Measurements from ENCODE around the gene SLC12A9. TPM values are rescaled to one million over a fixed set of nuclear protein-coding genes. Genes with fewer than 3 reads are reported as not detected.
A peak's percentile ranks its signal among the peaks of the same experiment; 100 is the strongest.

The SLC12A9 gene
- total and polyA plus RNA-seq, 4 experiments from 2014 or later: 7.0 to 64.6 (median 36.4) TPM

- no peaks in the 10 kb centered on the region for H3K36me3 Mint-ChIP-seq
- Histone ChIP-seq H3K9me3 (ENCODE audit: control insufficient read depth in 1 of 2, low read length in 2 of 2) (no peaks in the 10 kb centered on the region), H3K27me3 (ENCODE audit: insufficient read depth, low read length) (no peaks in the 10 kb centered on the region), H3K27ac (ENCODE audit: low read depth, low read length) (no peak overlapping the region), H3K4me1 (ENCODE audit: insufficient read depth, low read length) (peaks cover 9% of the 10 kb centered on the region), H3K36me3 (ENCODE audit: insufficient read depth, low read length) (no peaks in the 10 kb centered on the region), H3K4me3 (ENCODE audit: low read length in 2 of 2) (no peak overlapping the region)
- no peak for DNase-seq
- H3K4me1 Mint-ChIP-seq: peaks cover 2 to 21% (median 7%) of the 10 kb centered on the region in 4 donors
- POLR2A ChIA-PET (ENCODE audit: partially characterized antibody): interaction anchor here (1.3 kb wide), 1 partner anchor 16 kb away, joined by 3 read pairs; the partner anchor contains the start of gene SLC12A9
- peak overlapping the region in 4 of 7 donors; percentile 36 to 89 (median 53) for H3K27ac Mint-ChIP-seq
- H3K27me3 Mint-ChIP-seq: peaks cover 0 to 4% of the 10 kb centered on the region in 2 donors
- intact Hi-C loops (cut with micrococcal nuclease): loop anchor here (5.0 kb wide), 1 partner anchor 51 kb away; the partner anchor contains the start of gene UFSP1
- peak overlapping the region in 5 of 8 donors; percentile 44 to 76 (median 63) for H3K4me3 Mint-ChIP-seq
- peaks cover 0 to 2% (median 0%) of the 10 kb centered on the region in 8 donors for H3K9me3 Mint-ChIP-seq
- CTCF ChIA-PET (ENCODE audit: partially characterized antibody): no interaction called here
Observed at GRCh38 chr7:100835903-100836811, 16.4 kb upstream of the SLC12A9 start.

GRCh38 chr7:100836812-100837098 lies 15.8 kb upstream of the SLC12A9 start:
- Histone ChIP-seq H3K27me3 (ENCODE audit: insufficient read depth, low read length) (no peaks in the 10 kb centered on the region), H3K4me3 (ENCODE audit: low read length in 2 of 2) (peak overlapping the region in 1 of 2 donors; percentile 51), H3K36me3 (ENCODE audit: insufficient read depth, low read length) (no peaks in the 10 kb centered on the region), H3K4me1 (ENCODE audit: insufficient read depth, low read length) (peaks cover 9% of the 10 kb centered on the region), H3K27ac (ENCODE audit: low read depth, low read length) (peak overlapping the region; percentile 37), H3K9me3 (ENCODE audit: control insufficient read depth in 1 of 2, low read length in 2 of 2) (no peaks in the 10 kb centered on the region)
- peak overlapping the region in 3 of 7 donors; percentile 78 to 91 (median 88) for H3K27ac Mint-ChIP-seq
- peak overlapping the region; percentile 75 to 90 (median 85) for H3K4me3 Mint-ChIP-seq
- DNase-seq: no peak
- ChIA-PET CTCF (ENCODE audit: partially characterized antibody) (no interaction called here), POLR2A (ENCODE audit: partially characterized antibody) (no interaction called here)
- peaks cover 0 to under 1% (median 0%) of the 10 kb centered on the region in 8 donors for H3K9me3 Mint-ChIP-seq
- H3K27me3 Mint-ChIP-seq: peaks cover 0 to 2% of the 10 kb centered on the region in 2 donors
- no peaks in the 10 kb centered on the region for H3K36me3 Mint-ChIP-seq
- peaks cover 2 to 21% (median 7%) of the 10 kb centered on the region in 4 donors for H3K4me1 Mint-ChIP-seq
- intact Hi-C loops (cut with micrococcal nuclease): loop anchor here (1.0 to 5.0 kb wide), 3 partner anchors 16 to 130 kb away; partner anchors contain the start of genes POP7, SLC12A9 and UFSP1

DNA sequence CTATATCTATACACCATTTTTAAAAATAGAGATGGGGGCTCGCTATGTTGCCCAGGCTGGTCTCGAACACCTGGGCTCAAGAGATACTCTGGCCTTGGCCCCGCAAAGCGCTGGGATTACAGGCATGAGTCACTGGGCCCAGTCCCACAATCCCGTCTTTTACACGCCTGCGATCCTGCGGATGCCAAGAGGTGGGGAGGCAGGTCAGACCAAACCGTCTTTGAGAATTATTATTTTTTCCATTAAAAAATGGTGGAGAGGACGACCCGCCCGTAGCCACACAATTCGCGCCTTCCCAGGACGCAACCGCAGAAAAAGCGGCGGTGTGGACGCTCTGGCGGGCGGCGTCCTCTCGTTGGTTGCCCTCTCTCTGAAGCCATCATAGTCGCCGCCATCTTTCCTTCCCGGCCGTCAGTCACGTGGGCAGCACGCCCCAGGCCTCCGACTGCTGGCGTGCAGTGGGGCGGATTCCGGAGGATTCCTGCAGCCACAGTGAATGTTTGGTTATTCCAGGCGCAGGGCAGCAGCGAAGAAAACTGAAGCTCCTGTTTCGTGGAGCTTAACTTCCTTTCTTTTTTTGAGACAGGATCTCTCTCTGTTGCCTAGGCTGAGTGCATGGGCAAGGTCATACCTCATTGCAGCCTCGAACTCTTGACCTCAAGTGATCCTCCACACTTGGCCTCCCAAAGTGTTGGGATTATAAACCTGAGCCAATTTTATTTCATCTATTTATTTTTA lies 15.2 kb upstream of the SLC12A9 start:
- CTCF ChIA-PET (ENCODE audit: partially characterized antibody): interaction anchor here (0.6 to 1.0 kb wide), 4 partner anchors 10 to 231 kb away, joined by 3 to 5 read pairs (median 4); partner anchors contain the start of gene SLC12A9
- H3K4me3 ChIP-seq (ENCODE audit: low read length in 2 of 2): peak overlapping the region in 1 of 2 donors; percentile 51
- POLR2A ChIA-PET (ENCODE audit: partially characterized antibody): interaction anchor here (0.9 kb wide), 1 partner anchor 16 kb away, joined by 5 read pairs; the partner anchor contains the start of gene SLC12A9
- intact Hi-C loops (cut with micrococcal nuclease): loop anchor here (1.0 to 5.0 kb wide), 3 partner anchors 15 to 131 kb away; partner anchors contain the start of genes POP7, SLC12A9 and UFSP1
- H3K36me3 Mint-ChIP-seq: no peaks in the 10 kb centered on the region
- H3K27me3 ChIP-seq (ENCODE audit: insufficient read depth, low read length): no peaks in the 10 kb centered on the region
- peaks cover 9% of the 10 kb centered on the region for H3K4me1 ChIP-seq (ENCODE audit: insufficient read depth, low read length)
- H3K36me3 ChIP-seq (ENCODE audit: insufficient read depth, low read length): no peaks in the 10 kb centered on the region
- H3K27me3 Mint-ChIP-seq: peaks cover 0 to 2% of the 10 kb centered on the region in 2 donors
- H3K27ac ChIP-seq (ENCODE audit: low read depth, low read length): peak overlapping the region; percentile 37
- H3K9me3 Mint-ChIP-seq: no peaks in the 10 kb centered on the region
- peaks cover 2 to 21% (median 7%) of the 10 kb centered on the region in 4 donors for H3K4me1 Mint-ChIP-seq
- H3K4me3 Mint-ChIP-seq: peak overlapping the region; percentile 75 to 90 (median 85)
- DNase-seq: peak; percentile 57 to 71 (median 65)
- no peaks in the 10 kb centered on the region for H3K9me3 ChIP-seq (ENCODE audit: control insufficient read depth in 1 of 2, low read length in 2 of 2)
- H3K27ac Mint-ChIP-seq: peak overlapping the region; percentile 64 to 92 (median 88)

GRCh38 chr7:100839361-100839760 lies 13.2 kb upstream of the SLC12A9 start:
- DNase-seq: no peak
- Histone ChIP-seq H3K4me3 (ENCODE audit: low read length in 2 of 2) (no peak overlapping the region), H3K27me3 (ENCODE audit: insufficient read depth, low read length) (no peaks in the 10 kb centered on the region), H3K9me3 (ENCODE audit: control insufficient read depth in 1 of 2, low read length in 2 of 2) (no peaks in the 10 kb centered on the region), H3K27ac (ENCODE audit: low read depth, low read length) (no peak overlapping the region), H3K36me3 (ENCODE audit: insufficient read depth, low read length) (no peaks in the 10 kb centered on the region), H3K4me1 (ENCODE audit: insufficient read depth, low read length) (peaks cover 9% of the 10 kb centered on the region)
- no peaks in the 10 kb centered on the region for H3K9me3 Mint-ChIP-seq
- H3K27ac Mint-ChIP-seq: no peak overlapping the region
- CTCF ChIA-PET (ENCODE audit: partially characterized antibody): interaction anchor here (0.7 kb wide), 1 partner anchor 13 kb away, joined by 3 read pairs; the partner anchor contains the start of gene SLC12A9
- POLR2A ChIA-PET (ENCODE audit: partially characterized antibody): no interaction called here
- no peaks in the 10 kb centered on the region for H3K27me3 Mint-ChIP-seq
- no peaks in the 10 kb centered on the region for H3K36me3 Mint-ChIP-seq
- H3K4me3 Mint-ChIP-seq: no peak overlapping the region
- peaks cover 2 to 15% (median 7%) of the 10 kb centered on the region in 4 donors for H3K4me1 Mint-ChIP-seq
- intact Hi-C loops (cut with micrococcal nuclease): loop anchor here (5.0 kb wide), 1 partner anchor 48 kb away; the partner anchor contains the start of gene UFSP1

DNA sequence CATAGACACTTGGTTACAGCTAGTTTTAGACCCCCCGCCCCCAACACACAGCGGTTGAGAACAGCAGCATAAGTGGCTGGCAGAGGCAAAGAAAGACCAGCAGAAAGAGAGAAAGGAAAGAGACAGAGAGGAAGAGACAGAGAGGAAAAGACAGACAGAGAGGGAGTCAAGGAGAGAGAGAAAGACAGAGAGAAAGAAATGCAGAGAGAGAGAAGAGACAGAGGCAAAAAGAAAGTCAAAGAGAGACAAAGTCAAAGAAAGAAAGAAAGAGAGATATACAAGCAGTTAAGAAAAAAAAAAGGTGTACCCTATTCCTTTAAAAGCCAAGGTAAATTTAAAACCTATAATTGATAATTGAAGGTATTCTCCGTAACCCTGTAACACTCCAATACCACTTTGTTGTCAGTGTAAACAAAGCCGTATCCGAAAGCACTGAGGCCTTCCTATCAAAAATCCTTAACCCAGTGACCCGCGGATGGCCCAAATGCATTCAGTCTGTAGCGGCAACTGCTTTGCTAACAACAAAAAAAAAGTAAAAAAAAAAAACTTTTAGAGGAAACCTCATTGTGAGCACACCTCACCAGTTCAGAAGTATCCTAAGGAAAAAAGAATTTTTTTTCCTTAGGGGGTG lies 11.9 kb upstream of the SLC12A9 start:
- Histone ChIP-seq H3K27ac (ENCODE audit: low read depth, low read length) (no peak overlapping the region), H3K4me3 (ENCODE audit: low read length in 2 of 2) (no peak overlapping the region), H3K36me3 (ENCODE audit: insufficient read depth, low read length) (no peaks in the 10 kb centered on the region), H3K27me3 (ENCODE audit: insufficient read depth, low read length) (no peaks in the 10 kb centered on the region), H3K9me3 (ENCODE audit: control insufficient read depth in 1 of 2, low read length in 2 of 2) (no peaks in the 10 kb centered on the region), H3K4me1 (ENCODE audit: insufficient read depth, low read length) (peaks cover 9% of the 10 kb centered on the region)
- H3K27me3 Mint-ChIP-seq: no peaks in the 10 kb centered on the region
- no peak for DNase-seq
- no peaks in the 10 kb centered on the region for H3K9me3 Mint-ChIP-seq
- H3K4me3 Mint-ChIP-seq: no peak overlapping the region
- H3K27ac Mint-ChIP-seq: no peak overlapping the region
- ChIA-PET POLR2A (ENCODE audit: partially characterized antibody) (no interaction called here), CTCF (ENCODE audit: partially characterized antibody) (interaction anchor here (3.5 kb wide), 1 partner anchor 11 kb away, joined by 17 read pairs; the partner anchor contains the start of gene SLC12A9)
- peaks cover 1 to 14% (median 7%) of the 10 kb centered on the region in 4 donors for H3K4me1 Mint-ChIP-seq
- H3K36me3 Mint-ChIP-seq: no peaks in the 10 kb centered on the region
- intact Hi-C loops (cut with micrococcal nuclease): no loop called here

DNA sequence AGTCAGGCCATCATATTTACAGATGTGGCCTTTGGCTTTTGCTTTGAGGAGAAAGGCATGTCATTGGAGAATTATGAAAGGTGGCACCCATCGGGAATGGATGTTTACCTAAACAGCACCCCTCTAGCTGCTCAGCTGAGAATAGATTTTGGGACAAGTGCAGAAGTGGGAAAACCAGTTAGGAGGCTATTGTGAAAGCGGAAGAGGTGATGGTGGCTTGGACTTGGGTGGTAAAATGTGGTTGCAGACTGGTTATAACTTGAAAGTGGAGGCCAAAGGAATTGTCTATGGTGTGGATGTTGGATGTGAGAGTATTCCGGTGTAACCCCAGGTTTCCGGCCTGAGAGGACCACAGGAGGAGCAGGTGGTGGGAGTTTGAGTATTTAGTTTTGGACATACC lies 5.2 kb upstream of the SLC12A9 start:
- peaks cover 3 to 7% (median 4%) of the 10 kb centered on the region in 4 donors for H3K4me1 Mint-ChIP-seq
- peak overlapping the region in 1 of 7 donors; percentile 46 for H3K27ac Mint-ChIP-seq
- H3K27me3 Mint-ChIP-seq: no peaks in the 10 kb centered on the region

More for the DNA sequence above, 5.2 kb upstream of the SLC12A9 start:
- H3K4me3 Mint-ChIP-seq: no peak overlapping the region
- no peaks in the 10 kb centered on the region for H3K27me3 ChIP-seq (ENCODE audit: insufficient read depth, low read length)
- peaks cover 9% of the 10 kb centered on the region for H3K4me1 ChIP-seq (ENCODE audit: insufficient read depth, low read length)
- H3K36me3 Mint-ChIP-seq: no peaks in the 10 kb centered on the region
- ChIA-PET POLR2A (ENCODE audit: partially characterized antibody) (no interaction called here), CTCF (ENCODE audit: partially characterized antibody) (interaction anchor here (1.5 kb wide), 1 partner anchor 10 kb away, joined by 4 read pairs; no protein-coding TSS in a partner anchor)
- DNase-seq: no peak
- H3K4me3 ChIP-seq (ENCODE audit: low read length in 2 of 2): no peak overlapping the region
- no peaks in the 10 kb centered on the region for H3K9me3 ChIP-seq (ENCODE audit: control insufficient read depth in 1 of 2, low read length in 2 of 2)
- intact Hi-C loops (cut with micrococcal nuclease): no loop called here
- H3K36me3 ChIP-seq (ENCODE audit: insufficient read depth, low read length): no peaks in the 10 kb centered on the region
- peaks cover 0 to 4% (median 0%) of the 10 kb centered on the region in 8 donors for H3K9me3 Mint-ChIP-seq
- no peak overlapping the region for H3K27ac ChIP-seq (ENCODE audit: low read depth, low read length)

Data from CD4-positive, alpha-beta memory T cell (primary cell).